CD4-positive, alpha-beta T cell treated with Interleukin-6 for 4 hours (primary cell): ENCODE results near the gene RPL9.
"Not testable (repeated sequence)": the region's sequence is repeated elsewhere in the genome, so short reads cannot be mapped to it uniquely, and the experiment has no call there.

Source experiments
- DNase-seq: peaks from one replicate; pipeline ENCODE4 v3.0.0-alpha.2; 2020; ENCODE audit warnings: mixed read lengths

Gene RPL9

GRCh38 chr4:39458505-39459300 is at the start of gene RPL9, which contains the start of gene LIAS:
Gene RPL9 (minus strand): TSS chr4:39458922. CDS start chr4:39458439, 483 bp downstream.
Gene LIAS (plus strand): TSS chr4:39459056. CDS start chr4:39459118, 62 bp downstream.
- DNase-seq = peak; percentile 92

GRCh38 chr4:39505581-39505980 is 46.9 kb upstream of the RPL9 start:
- no peak for DNase-seq

GRCh38 chr4:39504538-39504937 is 45.8 kb upstream of the RPL9 start:
- no peak for DNase-seq

- DNase-seq = not testable (repeated sequence)
Observed at GRCh38 chr4:39502664-39503035, 43.9 kb upstream of the RPL9 start.

GRCh38 chr4:39502019-39502663 is 43.4 kb upstream of the RPL9 start:
- DNase-seq = no peak

- DNase-seq = no peak
Observed at GRCh38 chr4:39498727-39499020, 40.0 kb upstream of the RPL9 start.

- DNase-seq = no peak
Observed at GRCh38 chr4:39497909-39498726, 39.4 kb upstream of the RPL9 start.

GRCh38 chr4:39495446-39496213 is 36.9 kb upstream of the RPL9 start:
- DNase-seq = no peak

- DNase-seq = no peak
Observed at GRCh38 chr4:39494354-39494753, 35.6 kb upstream of the RPL9 start.

GRCh38 chr4:39490322-39490721 is 31.6 kb upstream of the RPL9 start:
- DNase-seq = no peak

- no peak for DNase-seq
Observed at GRCh38 chr4:39486221-39486804, 27.6 kb upstream of the RPL9 start.

- DNase-seq = no peak
Observed at GRCh38 chr4:39484582-39485272, 26.0 kb upstream of the RPL9 start.

- no peak for DNase-seq
Observed at GRCh38 chr4:39480902-39481695, 22.4 kb upstream of the RPL9 start.

- DNase-seq = no peak
Observed at GRCh38 chr4:39480251-39480650, 21.5 kb upstream of the RPL9 start.

- no peak for DNase-seq
Observed at GRCh38 chr4:39476187-39476895, 17.6 kb upstream of the RPL9 start.

- DNase-seq = no peak
Observed at GRCh38 chr4:39472396-39472795, 13.7 kb upstream of the RPL9 start.

- no peak for DNase-seq
Observed at GRCh38 chr4:39470402-39470801, 11.7 kb upstream of the RPL9 start.

GRCh38 chr4:39469429-39470077 is 10.8 kb upstream of the RPL9 start:
- no peak for DNase-seq

- DNase-seq = no peak
Observed at GRCh38 chr4:39467464-39467863, 8.7 kb upstream of the RPL9 start.

- no peak for DNase-seq
Observed at GRCh38 chr4:39466747-39467146, 8.0 kb upstream of the RPL9 start.
